Naive thymus-derived CD4-positive, alpha-beta T cell (primary cell): Measurements from ENCODE around the gene CTXND1. TPM values are rescaled to one million over a fixed set of nuclear protein-coding genes. Genes with fewer than 3 reads are reported as not detected.

Experiments
- ATAC-seq: fragments of 150-1000 bp; cut with Tn5 transposase; 2 replicates; pipeline ENCODE4 v1.10.0; 2021; ENCODE audit warnings: mild to moderate bottlenecking, moderate library complexity
- CTCF ChIA-PET: fragments of 350-600 bp; sonication (Branson Sonifier 250); formaldehyde crosslinking; loops from one replicate; lab custom pipeline; 2021; ENCODE audit warnings: antibody characterized with exemption; lab: Charles Lee
- POLR2A ChIA-PET: fragments of 350-600 bp; sonication (Branson Sonifier 250); formaldehyde crosslinking; loops from one replicate; lab custom pipeline; 2021; ENCODE audit warnings: antibody characterized with exemption, inconsistent platforms; lab: Charles Lee
- DNase-seq, 9 donors: peaks; one replicate each; pipeline versions ENCODE4 v3.0.0 to v3.0.0-alpha.2; 2020 to 2022; ENCODE audit warnings: mixed read lengths in 1 of 9
- H3K27ac ChIP-seq: one replicate; pipeline ENCODE4 v1.7.0; 2013; ENCODE audit warnings: mild to moderate bottlenecking, low read depth, low read length, moderate library complexity
- H3K27me3 ChIP-seq, 2 donors: one replicate each; pipeline ENCODE4 v1.7.0; 2013; ENCODE audit warnings: low read length in 2 of 2, mild to moderate bottlenecking in 2 of 2, moderate library complexity in 2 of 2; ENCODE audit not compliant: control insufficient read depth in 2 of 2, insufficient read depth in 2 of 2
- H3K36me3 ChIP-seq, 3 experiments: 1 replicate in 2 of 3; 2 replicates in 1 of 3; pipeline ENCODE4 v1.7.0; 2013; ENCODE audit warnings: low read length in 3 of 3, mild to moderate bottlenecking in 3 of 3, moderate library complexity in 1 of 3; ENCODE audit not compliant: insufficient read depth in 3 of 3, control insufficient read depth in 2 of 3
- H3K4me1 ChIP-seq, 2 donors: one replicate each; pipeline ENCODE4 v1.7.0; 2013; ENCODE audit warnings: low read length in 2 of 2, mild to moderate bottlenecking in 2 of 2, moderate library complexity in 1 of 2; ENCODE audit not compliant: control insufficient read depth in 2 of 2, insufficient read depth in 2 of 2
- H3K4me3 ChIP-seq: 2 replicates; pipeline ENCODE4 v1.7.0; 2013; ENCODE audit warnings: mild to moderate bottlenecking, low read length
- H3K9me3 ChIP-seq, 3 experiments: 1 replicate in 2 of 3; 2 replicates in 1 of 3; pipeline ENCODE4 v1.7.0; 2013; ENCODE audit warnings: low read length in 3 of 3; ENCODE audit not compliant: control insufficient read depth in 2 of 3
- H3K27ac Mint-ChIP-seq, 9 donors: one replicate each; pipeline ENCODE4 v1.8.0; 2020 to 2022; ENCODE audit warnings: mixed read lengths in 9 of 9, mild to moderate bottlenecking in 8 of 9, moderate library complexity in 5 of 9, inconsistent platforms in 2 of 9
- H3K27me3 Mint-ChIP-seq, 5 donors: one replicate each; pipeline ENCODE4 v1.8.0; 2021 to 2022; ENCODE audit warnings: mixed read lengths in 5 of 5, mild to moderate bottlenecking in 1 of 5
- H3K36me3 Mint-ChIP-seq, 5 donors: one replicate each; pipeline ENCODE4 v1.8.0; 2020 to 2022; ENCODE audit warnings: mixed read lengths in 5 of 5, mild to moderate bottlenecking in 3 of 5, inconsistent platforms in 1 of 5
- H3K4me1 Mint-ChIP-seq, 7 donors: one replicate each; pipeline ENCODE4 v1.8.0; 2020 to 2022; ENCODE audit warnings: mixed read lengths in 7 of 7, mild to moderate bottlenecking in 3 of 7, inconsistent platforms in 1 of 7
- H3K4me3 Mint-ChIP-seq, 10 donors: one replicate each; pipeline ENCODE4 v1.8.0; 2020 to 2022; ENCODE audit warnings: mild to moderate bottlenecking in 10 of 10, mixed read lengths in 10 of 10, moderate library complexity in 6 of 10, inconsistent platforms in 2 of 10
- H3K9me3 Mint-ChIP-seq, 11 donors: one replicate each; pipeline ENCODE4 v1.8.0; 2020 to 2022; ENCODE audit warnings: mixed read lengths in 11 of 11, mild to moderate bottlenecking in 4 of 11, inconsistent platforms in 1 of 11, moderate library complexity in 1 of 11
- intact Hi-C, 2 donors: fragments of 100-400 bp; cut with micrococcal nuclease; formaldehyde crosslinking; loops; one replicate each; pipeline ENCODE4 v1.15.1; 2023
- polyA plus RNA-seq, 2 donors: library from polyadenylated mRNA; unstranded; fragments of 300-500 nt; fragmentation: Illumina TruSeq; gene quantifications; one replicate each; pipeline ENCODE4 v1.2.3, GENCODE V29; 2021
- total RNA-seq, 6 experiments: library from RNA in 5 of 6; stranded (reverse) in 5 of 6; gene quantifications; 1 replicate in 5 of 6; 2 replicates in 1 of 6; pipeline ENCODE4 v1.2.3 and lab custom pipeline; 2021 to 2026

CTXND1 gene
- total and polyA plus RNA-seq, 7 experiments from 2014 or later = not detected

- no peak for DNase-seq
- H3K27me3 ChIP-seq = no peaks in the 10 kb centered on the region
- H3K9me3 Mint-ChIP-seq = no peaks in the 10 kb centered on the region
- peaks cover 30 to 50% (median 38%) of the 10 kb centered on the region in 5 donors for H3K27me3 Mint-ChIP-seq
- H3K36me3 Mint-ChIP-seq = no peaks in the 10 kb centered on the region
- H3K4me3 ChIP-seq = no peak overlapping the region
- H3K27ac ChIP-seq = no peak overlapping the region
- intact Hi-C loops = no loop called here
- POLR2A ChIA-PET = no interaction called here
- H3K4me1 ChIP-seq = no peaks in the 10 kb centered on the region
- H3K9me3 ChIP-seq = no peaks in the 10 kb centered on the region
- CTCF ChIA-PET = no interaction called here
- no peak overlapping the region for H3K27ac Mint-ChIP-seq
- H3K4me1 Mint-ChIP-seq = no peaks in the 10 kb centered on the region
- H3K36me3 ChIP-seq = no peaks in the 10 kb centered on the region
- H3K4me3 Mint-ChIP-seq = no peak overlapping the region
- ATAC-seq = no peak
Observed at GRCh38 chr15:80204231-80204630, 47.8 kb downstream of the CTXND1 start.

DNA sequence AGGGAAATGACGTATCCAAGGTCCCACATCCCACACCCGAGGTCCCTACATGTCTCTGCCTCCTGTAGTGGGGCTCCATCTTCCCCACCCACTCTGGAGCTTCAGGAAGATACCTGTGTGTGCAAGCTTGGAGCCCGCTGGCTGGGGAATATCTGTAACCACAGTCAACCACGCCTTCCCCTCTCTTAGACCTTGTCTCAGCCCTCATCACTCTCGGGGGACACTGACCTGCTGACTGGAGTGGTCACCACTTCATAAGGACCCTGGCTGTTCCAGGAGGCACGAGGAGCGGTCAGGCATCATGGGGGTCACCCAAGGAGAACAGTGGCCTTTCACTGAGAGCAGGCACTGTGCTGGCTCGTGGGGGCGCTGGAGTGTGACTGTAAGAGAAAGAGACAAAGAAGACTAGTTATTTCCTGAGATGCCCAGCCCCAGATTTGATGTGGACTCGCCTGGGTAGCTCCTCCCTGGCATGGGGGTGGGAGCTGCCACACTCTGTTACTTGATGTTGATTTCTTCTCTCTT is 48.6 kb downstream of the CTXND1 start:
- intact Hi-C loops = no loop called here
- H3K4me3 ChIP-seq = no peak overlapping the region

GRCh38 chr15:80202641-80203360 is 49.2 kb downstream of the CTXND1 start:
- Histone ChIP-seq H3K4me3 (no peak overlapping the region), H3K27ac (no peak overlapping the region), H3K36me3 (no peaks in the 10 kb centered on the region), H3K27me3 (no peaks in the 10 kb centered on the region), H3K4me1 (no peaks in the 10 kb centered on the region), H3K9me3 (no peaks in the 10 kb centered on the region)
- H3K4me3 Mint-ChIP-seq = no peak overlapping the region
- peaks cover 27 to 43% (median 29%) of the 10 kb centered on the region in 5 donors for H3K27me3 Mint-ChIP-seq
- H3K27ac Mint-ChIP-seq = no peak overlapping the region
- no peak for DNase-seq
- ATAC-seq = no peak
- CTCF ChIA-PET = no interaction called here
- no peaks in the 10 kb centered on the region for H3K9me3 Mint-ChIP-seq
- H3K4me1 Mint-ChIP-seq = no peaks in the 10 kb centered on the region
- POLR2A ChIA-PET = no interaction called here
- intact Hi-C loops = no loop called here
- no peaks in the 10 kb centered on the region for H3K36me3 Mint-ChIP-seq

More for the DNA sequence above, 48.6 kb downstream of the CTXND1 start:
- ChIA-PET POLR2A (no interaction called here), CTCF (no interaction called here)
- Mint-ChIP-seq H3K4me3 (no peak overlapping the region), H3K27ac (no peak overlapping the region), H3K9me3 (no peaks in the 10 kb centered on the region), H3K27me3 (peaks cover 30 to 47% (median 33%) of the 10 kb centered on the region in 5 donors), H3K4me1 (no peaks in the 10 kb centered on the region), H3K36me3 (no peaks in the 10 kb centered on the region)
- Histone ChIP-seq H3K27ac (no peak overlapping the region), H3K4me1 (no peaks in the 10 kb centered on the region), H3K27me3 (no peaks in the 10 kb centered on the region), H3K9me3 (no peaks in the 10 kb centered on the region), H3K36me3 (no peaks in the 10 kb centered on the region)
- no peak for DNase-seq
- no peak for ATAC-seq

DNA sequence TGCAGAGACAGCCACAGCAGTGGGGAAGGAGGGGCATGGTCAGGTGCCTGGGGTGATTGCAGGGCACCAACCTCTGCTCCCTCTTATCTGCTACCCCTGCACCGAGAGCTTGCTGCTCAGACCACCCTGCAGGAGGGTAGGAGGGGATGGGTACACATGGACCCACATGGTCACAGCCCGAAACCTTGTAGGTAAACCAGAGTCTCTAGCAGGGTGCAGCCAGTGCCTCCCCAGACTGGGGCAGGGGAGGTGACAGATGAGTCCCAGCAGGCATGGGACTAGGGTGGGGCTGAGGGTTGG is 50.0 kb downstream of the CTXND1 start:
- Mint-ChIP-seq H3K4me1 (no peaks in the 10 kb centered on the region), H3K4me3 (no peak overlapping the region), H3K27me3 (peaks cover 22 to 40% (median 23%) of the 10 kb centered on the region in 5 donors), H3K36me3 (no peaks in the 10 kb centered on the region), H3K27ac (no peak overlapping the region), H3K9me3 (no peaks in the 10 kb centered on the region)
- H3K9me3 ChIP-seq = no peaks in the 10 kb centered on the region
- H3K4me3 ChIP-seq = no peak overlapping the region
- no peaks in the 10 kb centered on the region for H3K36me3 ChIP-seq
- POLR2A ChIA-PET = no interaction called here
- CTCF ChIA-PET = no interaction called here
- no peak for ATAC-seq
- DNase-seq = no peak
- H3K4me1 ChIP-seq = no peaks in the 10 kb centered on the region
- no peak overlapping the region for H3K27ac ChIP-seq
- no peaks in the 10 kb centered on the region for H3K27me3 ChIP-seq
- intact Hi-C loops = no loop called here

GRCh38 chr15:80201256-80202015 is 50.6 kb downstream of the CTXND1 start:
- H3K4me1 Mint-ChIP-seq = no peaks in the 10 kb centered on the region
- Histone ChIP-seq H3K27ac (no peak overlapping the region), H3K4me1 (no peaks in the 10 kb centered on the region), H3K4me3 (no peak overlapping the region), H3K27me3 (no peaks in the 10 kb centered on the region), H3K36me3 (no peaks in the 10 kb centered on the region), H3K9me3 (no peaks in the 10 kb centered on the region)
- DNase-seq (no peak), ATAC-seq (no peak)
- intact Hi-C loops = no loop called here
- H3K4me3 Mint-ChIP-seq = no peak overlapping the region
- H3K27ac Mint-ChIP-seq = no peak overlapping the region
- POLR2A ChIA-PET = no interaction called here
- H3K9me3 Mint-ChIP-seq = no peaks in the 10 kb centered on the region
- H3K36me3 Mint-ChIP-seq = no peaks in the 10 kb centered on the region
- CTCF ChIA-PET = no interaction called here
- peaks cover 16 to 35% (median 21%) of the 10 kb centered on the region in 5 donors for H3K27me3 Mint-ChIP-seq

GRCh38 chr15:80199869-80200268 is 52.1 kb downstream of the CTXND1 start:
- no peak overlapping the region for H3K27ac Mint-ChIP-seq
- Histone ChIP-seq H3K36me3 (no peaks in the 10 kb centered on the region), H3K4me3 (no peak overlapping the region), H3K27ac (no peak overlapping the region), H3K9me3 (no peaks in the 10 kb centered on the region), H3K27me3 (no peaks in the 10 kb centered on the region), H3K4me1 (no peaks in the 10 kb centered on the region)
- no peaks in the 10 kb centered on the region for H3K4me1 Mint-ChIP-seq
- ATAC-seq (no peak), DNase-seq (no peak)
- H3K4me3 Mint-ChIP-seq = no peak overlapping the region
- H3K27me3 Mint-ChIP-seq = peaks cover 7 to 21% (median 16%) of the 10 kb centered on the region in 5 donors
- ChIA-PET CTCF (no interaction called here), POLR2A (no interaction called here)
- no peaks in the 10 kb centered on the region for H3K36me3 Mint-ChIP-seq
- no peaks in the 10 kb centered on the region for H3K9me3 Mint-ChIP-seq
- intact Hi-C loops = no loop called here
